ENCODE data around the gene DAG1. TPM values are rescaled to one million over a fixed set of nuclear protein-coding genes. Genes with fewer than 3 reads are reported as not detected.

DAG1 gene
- total RNA-seq, 4 donors from 2014 or later: 53.7 to 90.1 (median 55.7) TPM

DNA sequence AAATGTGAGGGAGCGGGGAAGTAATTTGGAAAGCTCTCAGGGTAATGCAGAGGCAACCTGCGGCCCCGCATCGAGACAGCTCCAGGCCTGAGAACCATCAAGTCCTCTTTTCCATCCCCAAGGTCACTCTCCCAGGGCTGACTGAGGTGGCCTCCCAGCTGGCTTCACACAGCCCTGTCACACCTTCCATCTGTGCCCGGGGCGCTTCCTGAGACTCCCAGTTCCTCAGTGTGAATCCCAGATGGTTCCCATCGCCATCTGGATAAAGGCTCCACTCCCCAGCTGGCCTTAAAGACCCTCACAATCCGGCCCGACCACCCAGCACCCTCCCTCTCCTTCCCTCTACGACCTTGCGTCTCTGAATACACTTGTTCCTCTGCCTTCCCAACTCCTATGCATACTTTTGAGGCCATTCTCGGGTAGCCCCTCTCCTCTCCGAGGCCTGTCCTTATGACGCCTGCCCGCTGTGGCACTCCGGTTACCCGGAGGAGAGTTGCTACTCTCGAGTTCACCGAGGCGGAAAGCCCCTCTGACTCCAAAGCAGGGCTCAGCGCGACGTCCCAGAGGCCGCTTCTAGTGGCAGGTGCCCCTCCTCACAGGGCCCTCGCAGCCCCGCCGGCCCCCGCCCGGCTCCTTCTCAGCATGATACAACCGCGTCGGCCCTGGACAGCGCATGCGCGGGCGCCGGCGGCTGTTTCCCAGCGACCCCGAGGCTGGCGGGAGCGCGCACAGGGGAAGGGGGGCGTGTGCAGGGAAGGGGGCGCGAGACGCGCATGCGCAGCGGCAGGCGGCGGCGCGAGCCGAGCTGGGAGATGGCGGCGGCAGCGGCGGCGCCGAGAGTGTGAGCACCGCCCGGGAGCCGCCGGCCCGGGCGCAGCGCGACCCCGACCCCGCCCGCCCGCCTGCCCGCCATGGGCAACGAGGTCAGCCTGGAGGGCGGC lies 83.9 kb downstream of the DAG1 start, which contains the start of gene BSN:
Gene BSN (plus strand): TSS at position 786 of the 941 bp plus-strand sequence. CDS start 126 bp downstream, at position 912.
- H3K36me3 ChIP-seq: no peaks in the 10 kb centered on the region
- H3K27me3 ChIP-seq: peaks cover 35% of the 10 kb centered on the region
- in situ Hi-C loops (cut with MboI; ENCODE audit: low pct_ligation_motif_present in 1 of 4, low pct_unique_long_range_greater_than_20kb in 1 of 4, low sequenced_read_pairs in 3 of 4) (no loop called here), intact Hi-C loops (cut with DNase I; ENCODE audit: low total_unique reads) (no loop called here)
- TF ChIP-seq POLR2AphosphoS5 (IDR thresholded peaks at IDR 0.05) (no peak), POLR2A (IDR thresholded peaks at IDR 0.05) (no peak), EP300 (IDR thresholded peaks at IDR 0.05; ENCODE audit: low read depth) (no peak)
- TF ChIP-seq, protein P1, sequence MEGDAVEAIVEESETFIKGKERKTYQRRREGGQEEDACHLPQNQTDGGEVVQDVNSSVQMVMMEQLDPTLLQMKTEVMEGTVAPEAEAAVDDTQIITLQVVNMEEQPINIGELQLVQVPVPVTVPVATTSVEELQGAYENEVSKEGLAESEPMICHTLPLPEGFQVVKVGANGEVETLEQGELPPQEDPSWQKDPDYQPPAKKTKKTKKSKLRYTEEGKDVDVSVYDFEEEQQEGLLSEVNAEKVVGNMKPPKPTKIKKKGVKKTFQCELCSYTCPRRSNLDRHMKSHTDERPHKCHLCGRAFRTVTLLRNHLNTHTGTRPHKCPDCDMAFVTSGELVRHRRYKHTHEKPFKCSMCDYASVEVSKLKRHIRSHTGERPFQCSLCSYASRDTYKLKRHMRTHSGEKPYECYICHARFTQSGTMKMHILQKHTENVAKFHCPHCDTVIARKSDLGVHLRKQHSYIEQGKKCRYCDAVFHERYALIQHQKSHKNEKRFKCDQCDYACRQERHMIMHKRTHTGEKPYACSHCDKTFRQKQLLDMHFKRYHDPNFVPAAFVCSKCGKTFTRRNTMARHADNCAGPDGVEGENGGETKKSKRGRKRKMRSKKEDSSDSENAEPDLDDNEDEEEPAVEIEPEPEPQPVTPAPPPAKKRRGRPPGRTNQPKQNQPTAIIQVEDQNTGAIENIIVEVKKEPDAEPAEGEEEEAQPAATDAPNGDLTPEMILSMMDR (IDR thresholded peaks at IDR 0.05): no peak
- peaks cover 4 to 19% (median 15%) of the 10 kb centered on the region in 4 donors for H3K4me1 ChIP-seq
- DNase-seq: peak; percentile 85
- peak within 1 kb of the TSS; percentile 38 to 74 (median 54) for H3K4me3 ChIP-seq
- peak within 1 kb of the TSS; percentile 40 to 79 (median 62) for H3K27ac ChIP-seq
- H3K9me3 ChIP-seq: no peaks in the 10 kb centered on the region
- 8% methylated on average over 63 of the region's 76 CpGs; no CpG with 5 or more reads in 1 of the 2 donors for WGBS, 2 donors (ENCODE audit: low coverage in 1 of 2)

DNA sequence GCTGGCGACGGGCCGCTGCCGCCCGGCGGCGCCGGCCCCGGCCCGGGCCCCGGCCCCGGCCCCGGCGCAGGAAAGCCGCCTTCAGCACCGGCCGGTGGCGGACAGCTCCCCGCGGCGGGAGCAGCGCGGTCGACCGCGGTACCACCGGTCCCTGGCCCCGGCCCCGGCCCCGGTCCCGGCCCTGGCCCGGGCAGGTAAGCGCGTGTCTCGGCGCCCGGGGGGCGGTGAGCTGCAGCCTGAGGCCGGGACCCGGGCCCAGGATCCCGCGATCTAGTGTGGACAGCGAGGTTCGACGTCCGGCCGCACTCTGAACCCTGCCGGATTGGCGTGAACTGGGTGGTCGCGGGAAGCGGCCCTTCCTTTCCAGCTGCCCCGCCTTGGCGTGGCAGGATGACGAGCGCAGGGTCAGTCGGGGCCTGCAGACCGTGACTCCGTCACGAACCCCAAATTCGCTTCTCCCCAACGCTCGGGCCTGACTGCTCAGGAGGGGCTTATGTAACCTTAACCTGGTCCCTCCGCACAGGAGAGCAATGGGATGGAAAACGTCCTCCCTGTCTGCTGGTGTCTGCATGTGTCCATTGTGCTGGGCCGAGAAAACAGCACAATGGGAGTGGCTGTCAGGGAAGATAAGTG lies 84.7 kb downstream of the DAG1 start:
- Histone ChIP-seq H3K27me3 (peaks cover 33% of the 10 kb centered on the region), H3K27ac (no peak overlapping the region), H3K9me3 (no peaks in the 10 kb centered on the region), H3K4me1 (peaks cover 4 to 19% (median 15%) of the 10 kb centered on the region in 4 donors), H3K4me3 (peak overlapping the region in 3 of 4 donors; percentile 48 to 74 (median 59)), H3K36me3 (no peaks in the 10 kb centered on the region)
- WGBS, 2 donors (ENCODE audit: low coverage in 1 of 2): 5% methylated on average over 38 of the region's 66 CpGs; no CpG with 5 or more reads in 1 of the 2 donors
- peak; percentile 57 for DNase-seq
- in situ Hi-C loops (cut with MboI; ENCODE audit: low pct_ligation_motif_present in 1 of 4, low pct_unique_long_range_greater_than_20kb in 1 of 4, low sequenced_read_pairs in 3 of 4) (no loop called here), intact Hi-C loops (cut with DNase I; ENCODE audit: low total_unique reads) (no loop called here)
- TF ChIP-seq, protein P1 (IDR thresholded peaks at IDR 0.05): no peak
- TF ChIP-seq EP300 (IDR thresholded peaks at IDR 0.05; ENCODE audit: low read depth): no peak

DNA sequence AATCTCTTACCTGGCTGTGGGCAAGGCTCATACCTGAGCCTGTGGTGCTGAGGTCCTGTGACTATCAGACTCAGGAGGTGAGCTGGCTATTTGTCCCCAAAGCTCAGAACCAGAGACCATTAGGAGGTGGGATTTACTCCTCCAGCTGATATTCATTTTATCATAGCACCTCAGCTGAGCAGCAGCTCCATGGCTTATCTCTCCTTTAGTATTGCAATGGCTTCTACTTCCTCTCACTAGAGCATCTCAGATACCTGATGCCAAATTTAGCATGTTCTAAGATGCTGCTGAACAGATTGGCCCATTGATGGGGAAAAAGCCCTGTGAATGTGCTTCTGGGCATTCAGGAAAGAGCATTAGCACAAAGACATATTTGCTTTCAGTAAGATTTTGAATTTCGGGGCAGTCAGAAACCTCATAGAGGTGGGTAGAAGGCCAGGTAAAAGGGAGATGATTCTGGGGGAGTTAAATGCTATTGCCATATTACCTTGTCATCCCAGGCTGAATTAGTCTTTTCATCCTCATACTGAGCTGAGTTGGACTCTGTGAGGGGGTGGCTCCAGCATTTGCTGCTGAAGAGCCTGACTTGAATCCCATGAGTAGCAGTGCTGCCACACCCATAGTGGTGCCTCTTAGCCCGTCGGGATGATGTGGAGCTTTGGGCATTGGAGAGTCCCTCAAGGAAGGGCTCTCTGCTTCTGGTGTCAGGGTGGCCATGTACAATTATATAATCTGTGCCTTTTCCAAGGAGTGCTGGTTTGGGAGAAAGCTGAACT lies 86.6 kb downstream of the DAG1 start:
- in situ Hi-C loops (cut with MboI; ENCODE audit: low pct_ligation_motif_present in 1 of 4, low pct_unique_long_range_greater_than_20kb in 1 of 4, low sequenced_read_pairs in 3 of 4): no loop called here
- Histone ChIP-seq H3K9me3 (no peaks in the 10 kb centered on the region), H3K27ac (no peak overlapping the region), H3K4me3 (no peak overlapping the region), H3K4me1 (peaks cover 4 to 19% (median 15%) of the 10 kb centered on the region in 4 donors), H3K36me3 (no peaks in the 10 kb centered on the region), H3K27me3 (peaks cover 33% of the 10 kb centered on the region)
- intact Hi-C loops (cut with DNase I; ENCODE audit: low total_unique reads): no loop called here
- TF ChIP-seq POLR2A (IDR thresholded peaks at IDR 0.05) (no peak), EP300 (IDR thresholded peaks at IDR 0.05; ENCODE audit: low read depth) (no peak), POLR2AphosphoS5 (IDR thresholded peaks at IDR 0.05) (no peak)
- no peak for DNase-seq
- 79% methylated on average over 3 of the region's 3 CpGs; no CpG with 5 or more reads in 1 of the 2 donors for WGBS, 2 donors (ENCODE audit: low coverage in 1 of 2)

DNA sequence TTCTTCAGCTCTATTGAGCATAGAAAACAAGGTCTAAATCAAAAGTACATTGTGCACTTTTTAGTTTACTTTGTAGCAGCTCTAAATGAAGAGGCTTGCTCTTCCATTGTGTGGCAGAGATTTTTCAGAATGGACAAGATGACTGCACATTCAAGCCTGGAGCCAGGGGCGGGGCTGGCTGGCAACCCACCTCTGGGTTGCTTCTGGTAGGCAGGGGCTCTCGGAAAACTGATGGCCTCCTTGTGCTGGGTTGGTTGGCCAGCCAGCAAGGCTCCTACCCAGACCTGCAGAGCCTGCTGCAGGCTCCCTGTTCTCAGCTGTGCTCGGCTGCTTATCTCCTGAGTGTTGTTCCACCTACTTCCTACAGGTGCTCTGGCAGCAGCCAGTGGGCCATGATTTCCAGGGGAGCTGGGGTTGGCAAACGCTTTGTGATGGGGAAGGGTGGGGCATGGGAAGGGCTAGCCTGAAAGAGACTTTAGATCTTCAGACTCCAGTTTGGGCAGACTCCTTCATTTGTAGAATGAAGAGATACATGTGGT lies 93.0 kb downstream of the DAG1 start:
- no peak for DNase-seq
- no peaks in the 10 kb centered on the region for H3K9me3 ChIP-seq
- no peak overlapping the region for H3K27ac ChIP-seq
- H3K4me1 ChIP-seq: no peaks in the 10 kb centered on the region
- intact Hi-C loops (cut with DNase I; ENCODE audit: low total_unique reads) (no loop called here), in situ Hi-C loops (cut with MboI; ENCODE audit: low pct_ligation_motif_present in 1 of 4, low pct_unique_long_range_greater_than_20kb in 1 of 4, low sequenced_read_pairs in 3 of 4) (no loop called here)
- no peaks in the 10 kb centered on the region for H3K36me3 ChIP-seq
- no peaks in the 10 kb centered on the region for H3K27me3 ChIP-seq
- no peak overlapping the region for H3K4me3 ChIP-seq
- TF ChIP-seq EP300 (IDR thresholded peaks at IDR 0.05; ENCODE audit: low read depth) (no peak), POLR2AphosphoS5 (IDR thresholded peaks at IDR 0.05) (no peak), POLR2A (IDR thresholded peaks at IDR 0.05) (no peak)
- TF ChIP-seq, protein P1 (IDR thresholded peaks at IDR 0.05): no peak
- 53% methylated on average over 4 of the region's 4 CpGs; no CpG with 5 or more reads in 1 of the 2 donors for WGBS, 2 donors (ENCODE audit: low coverage in 1 of 2)

Measured in transverse colon (tissue), 4 donors.